Measurements from ENCODE around the gene GDF10.

Gene GDF10

DNA sequence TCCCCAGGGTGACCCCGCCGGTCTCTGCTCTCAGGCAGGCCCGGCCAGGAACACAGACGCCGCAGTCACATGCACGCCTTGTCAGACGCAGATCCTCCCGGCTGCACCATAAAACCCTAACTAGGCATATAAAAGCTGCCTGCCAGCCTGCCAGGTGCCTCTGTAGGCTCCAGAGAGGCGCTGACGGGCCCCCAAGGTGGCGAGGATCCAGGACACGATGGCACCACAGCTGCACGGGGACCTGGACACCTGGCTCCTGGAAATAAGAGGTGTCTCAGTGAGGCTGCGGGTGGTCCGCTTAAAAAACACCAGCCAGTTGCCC, 21.9 kb upstream of the GDF10 start:
- Histone ChIP-seq H3K9me3 (no peaks in the 10 kb centered on the region), H3K27me3 (no peaks in the 10 kb centered on the region), H3K4me1 (no peaks in the 10 kb centered on the region), H3K4me3 (ENCODE audit: low read depth, low read length) (no peak overlapping the region), H3K36me3 (no peaks in the 10 kb centered on the region)
- DNase-seq: no peak
- TF ChIP-seq, protein P1, sequence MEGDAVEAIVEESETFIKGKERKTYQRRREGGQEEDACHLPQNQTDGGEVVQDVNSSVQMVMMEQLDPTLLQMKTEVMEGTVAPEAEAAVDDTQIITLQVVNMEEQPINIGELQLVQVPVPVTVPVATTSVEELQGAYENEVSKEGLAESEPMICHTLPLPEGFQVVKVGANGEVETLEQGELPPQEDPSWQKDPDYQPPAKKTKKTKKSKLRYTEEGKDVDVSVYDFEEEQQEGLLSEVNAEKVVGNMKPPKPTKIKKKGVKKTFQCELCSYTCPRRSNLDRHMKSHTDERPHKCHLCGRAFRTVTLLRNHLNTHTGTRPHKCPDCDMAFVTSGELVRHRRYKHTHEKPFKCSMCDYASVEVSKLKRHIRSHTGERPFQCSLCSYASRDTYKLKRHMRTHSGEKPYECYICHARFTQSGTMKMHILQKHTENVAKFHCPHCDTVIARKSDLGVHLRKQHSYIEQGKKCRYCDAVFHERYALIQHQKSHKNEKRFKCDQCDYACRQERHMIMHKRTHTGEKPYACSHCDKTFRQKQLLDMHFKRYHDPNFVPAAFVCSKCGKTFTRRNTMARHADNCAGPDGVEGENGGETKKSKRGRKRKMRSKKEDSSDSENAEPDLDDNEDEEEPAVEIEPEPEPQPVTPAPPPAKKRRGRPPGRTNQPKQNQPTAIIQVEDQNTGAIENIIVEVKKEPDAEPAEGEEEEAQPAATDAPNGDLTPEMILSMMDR (IDR thresholded peaks at IDR 0.05; ENCODE audit: low read depth, low read length): no peak

DNA sequence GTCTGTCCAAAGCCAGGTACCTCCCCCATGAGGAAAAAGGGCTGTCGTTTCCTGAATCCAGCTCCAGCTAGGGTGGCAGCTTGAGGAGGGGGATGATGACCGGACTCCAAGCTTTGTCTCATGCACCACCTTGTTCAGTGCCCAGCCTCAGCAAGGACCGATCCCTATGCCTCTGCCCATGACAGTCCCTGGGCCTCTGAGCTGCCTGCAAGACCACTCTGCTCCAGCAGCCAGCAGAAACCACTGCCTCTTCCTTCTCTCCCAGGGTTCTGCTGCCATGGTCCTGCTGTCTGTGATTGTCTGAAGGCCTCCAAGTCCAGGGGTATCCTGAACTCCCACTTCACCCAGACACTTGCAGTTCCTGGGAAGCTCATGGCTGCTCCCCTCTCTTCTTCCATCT, 21.3 kb upstream of the GDF10 start:
- no peaks in the 10 kb centered on the region for H3K36me3 ChIP-seq
- TF ChIP-seq, protein P1 (IDR thresholded peaks at IDR 0.05; ENCODE audit: low read depth, low read length): no peak

DNA sequence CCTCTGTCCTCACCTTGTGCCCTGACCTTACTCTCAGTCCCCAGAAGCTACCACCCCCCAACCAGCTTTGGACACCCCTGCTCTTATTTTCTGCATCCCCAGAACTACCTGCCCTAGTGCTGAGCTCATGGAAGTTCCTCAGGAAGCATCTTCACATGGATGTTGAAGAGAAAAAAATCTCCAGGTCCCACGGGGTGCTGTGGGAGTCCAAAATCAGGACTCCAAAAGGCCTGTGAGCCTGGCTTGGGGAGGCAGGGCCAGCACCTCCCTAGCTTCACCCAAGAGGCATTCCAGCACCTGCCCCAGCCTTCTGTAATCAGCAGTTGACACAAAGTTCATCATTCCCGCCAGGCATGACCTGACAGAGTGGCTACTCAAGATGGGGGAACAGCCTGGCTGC, 20.7 kb upstream of the GDF10 start:
- TF ChIP-seq, protein P1 (IDR thresholded peaks at IDR 0.05; ENCODE audit: low read depth, low read length): no peak
- no peaks in the 10 kb centered on the region for H3K36me3 ChIP-seq
- H3K27me3 ChIP-seq: no peaks in the 10 kb centered on the region
- H3K9me3 ChIP-seq: no peaks in the 10 kb centered on the region
- no peak overlapping the region for H3K4me3 ChIP-seq (ENCODE audit: low read depth, low read length)
- H3K4me1 ChIP-seq: no peaks in the 10 kb centered on the region
- DNase-seq: no peak

More for the DNA sequence above, 21.3 kb upstream of the GDF10 start:
- no peaks in the 10 kb centered on the region for H3K9me3 ChIP-seq
- H3K27me3 ChIP-seq: no peaks in the 10 kb centered on the region
- H3K4me1 ChIP-seq: no peaks in the 10 kb centered on the region
- DNase-seq: no peak
- no peak overlapping the region for H3K4me3 ChIP-seq (ENCODE audit: low read depth, low read length)

DNA sequence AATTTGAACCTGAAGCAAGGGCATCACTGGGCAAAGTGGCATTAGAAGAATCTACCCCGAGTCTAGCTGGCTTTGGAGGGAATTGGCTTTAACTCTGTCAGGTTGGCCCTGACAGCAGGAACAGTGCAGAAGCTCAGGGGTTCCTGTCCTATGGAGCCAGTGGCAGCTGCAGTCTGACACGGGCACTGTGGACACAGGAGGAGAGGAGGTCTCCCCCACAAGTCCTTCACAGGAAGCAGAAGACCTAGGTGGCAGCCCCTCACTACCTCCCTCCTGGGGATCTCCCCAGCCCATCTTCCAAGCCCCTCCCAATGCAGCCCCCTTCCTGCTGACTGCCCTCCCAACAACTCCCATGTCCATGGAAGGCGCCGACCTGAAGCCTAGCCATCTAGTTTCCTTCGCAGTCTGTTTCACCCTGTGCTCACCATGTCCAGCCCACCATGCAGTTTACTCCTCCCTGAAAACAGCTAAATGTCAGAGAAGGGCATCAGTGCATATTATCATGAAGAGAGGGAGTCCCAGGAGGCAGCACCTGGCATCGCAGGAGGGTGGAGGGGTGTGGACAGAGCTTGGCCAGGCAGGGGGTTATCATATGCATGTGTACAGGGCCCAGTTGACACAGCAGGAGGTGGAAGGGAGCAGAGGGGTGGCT, 17.9 kb upstream of the GDF10 start:
- no peaks in the 10 kb centered on the region for H3K27me3 ChIP-seq
- H3K36me3 ChIP-seq: no peaks in the 10 kb centered on the region
- DNase-seq: no peak
- no peaks in the 10 kb centered on the region for H3K4me1 ChIP-seq
- H3K4me3 ChIP-seq (ENCODE audit: low read depth, low read length): no peak overlapping the region
- TF ChIP-seq, protein P1 (IDR thresholded peaks at IDR 0.05; ENCODE audit: low read depth, low read length): no peak
- H3K9me3 ChIP-seq: no peaks in the 10 kb centered on the region

DNA sequence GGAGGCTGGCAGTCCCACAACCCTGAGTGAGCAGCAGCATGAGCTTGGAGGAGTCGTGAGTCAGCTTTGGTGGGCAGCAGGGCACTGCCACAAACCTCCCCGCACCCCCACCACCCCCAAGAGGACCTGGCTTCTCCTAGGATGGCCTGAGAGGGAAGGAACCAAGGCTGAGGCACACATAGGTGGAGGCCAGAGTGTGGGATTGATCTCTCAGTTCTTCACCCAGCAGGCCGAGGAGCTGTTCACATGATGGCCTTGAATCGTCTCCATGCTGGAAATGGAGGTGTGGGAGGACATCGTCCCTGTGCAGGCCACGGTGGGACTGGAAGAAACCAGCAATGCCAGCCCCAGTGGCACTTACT, 17.4 kb upstream of the GDF10 start:
- Histone ChIP-seq H3K9me3 (no peaks in the 10 kb centered on the region), H3K4me3 (ENCODE audit: low read depth, low read length) (no peak overlapping the region), H3K36me3 (no peaks in the 10 kb centered on the region), H3K4me1 (0 out of 2 replicates have a peak, but pooled peaks cover 2% of the 10 kb centered on the region), H3K27me3 (no peaks in the 10 kb centered on the region)
- TF ChIP-seq, protein P1 (IDR thresholded peaks at IDR 0.05; ENCODE audit: low read depth, low read length): no peak
- DNase-seq: no peak

DNA sequence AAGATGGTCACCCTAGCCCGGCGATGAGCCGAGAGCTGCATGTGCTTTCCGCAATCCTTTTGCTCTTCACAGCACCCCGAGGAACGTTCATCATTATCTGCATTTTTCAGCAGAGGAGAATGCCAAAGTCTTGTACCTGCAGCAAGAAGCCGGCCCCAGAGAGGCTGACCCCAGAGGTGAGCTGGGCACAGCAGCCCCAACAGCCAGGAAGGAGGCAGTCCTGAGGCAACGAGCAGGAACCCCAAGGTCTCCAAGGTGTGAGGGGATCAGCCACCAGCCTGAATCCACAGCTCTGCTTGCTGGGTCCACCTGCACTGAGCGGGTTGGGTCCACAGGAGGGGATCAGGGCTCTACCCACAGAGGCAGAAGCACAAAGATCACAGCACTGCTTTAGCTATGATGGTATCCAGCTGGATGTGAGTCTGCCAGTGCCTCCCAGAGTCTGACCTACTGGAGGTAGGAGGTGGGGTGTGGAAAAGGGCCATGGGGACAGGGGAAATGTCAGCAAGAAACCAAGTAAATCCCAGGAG, 16.8 kb upstream of the GDF10 start:
- TF ChIP-seq, protein P1 (IDR thresholded peaks at IDR 0.05; ENCODE audit: low read depth, low read length): no peak
- DNase-seq: no peak
- Histone ChIP-seq H3K27me3 (no peaks in the 10 kb centered on the region), H3K36me3 (no peaks in the 10 kb centered on the region), H3K4me1 (0 out of 2 replicates have a peak, but pooled peaks cover 2% of the 10 kb centered on the region), H3K9me3 (no peaks in the 10 kb centered on the region), H3K4me3 (ENCODE audit: low read depth, low read length) (no peak overlapping the region)
